DND-41 (cell line): Measurements from ENCODE around the gene PPP1R11.

Experiments used
- CTCF ChIP-seq: IDR thresholded peaks from 2 replicates; pipeline ENCODE4 v1.5.1; 2012; ENCODE audit warnings: borderline replicate concordance, low read length, moderate library complexity, mild to moderate bottlenecking; ENCODE audit not compliant: poor library complexity, severe bottlenecking; ENCODE audit errors: extremely low read depth
- EZH2 ChIP-seq: IDR thresholded peaks from 3 replicates; pipeline ENCODE4 v1.6.1; 2012; ENCODE audit warnings: borderline replicate concordance, low read depth, mild to moderate bottlenecking, moderate library complexity, low read length, inconsistent platforms; ENCODE audit not compliant: severe bottlenecking

- TF ChIP-seq CTCF: no peak
- TF ChIP-seq EZH2: no peak
These were observed 31.1 kb downstream of the PPP1R11 start for GRCh38 chr6:30097902-30098768.
